H1 (cell line): ENCODE measurements around the gene PGAM2. TPM values are rescaled to one million over a fixed set of nuclear protein-coding genes. Genes with fewer than 3 reads are reported as not detected.

Source experiments
- CTCF ChIA-PET: fragments of 300-600 bp; sonication (Branson Sonifier 250); formaldehyde crosslinking; loops from one replicate; lab custom pipeline; 2021; ENCODE audit not compliant: partially characterized antibody; lab: Charles Lee
- POLR2A ChIA-PET: fragments of 300-600 bp; sonication (Branson Sonifier 250); formaldehyde crosslinking; loops from one replicate; lab custom pipeline; 2021; ENCODE audit warnings: inconsistent platforms; ENCODE audit not compliant: partially characterized antibody; lab: Charles Lee
- DNase-seq, 2 experiments: peaks; one replicate each; pipeline versions ENCODE4 v3.0.0 to v3.0.0-alpha.2; 2010 to 2022; ENCODE audit warnings: low spot score in 2 of 2, low read depth in 1 of 2, mixed read lengths in 1 of 2
- FAIRE-seq: peaks from 2 replicates; lab custom pipeline; 2011; peaks lifted over from hg19 to GRCh38; lab: Jason Lieb, UNC
- H2AFZ ChIP-seq: 2 replicates; pipeline ENCODE4 v1.8.1; 2012; ENCODE audit warnings: low read length, inconsistent platforms
- H2AK5ac ChIP-seq: 2 replicates; pipeline ENCODE4 v1.6.1; 2013; ENCODE audit warnings: low read depth, low read length
- H2BK120ac ChIP-seq: replicated peaks from 2 replicates; pipeline ENCODE3; 2013; ENCODE audit warnings: low read depth, low read length, inconsistent platforms
- H2BK12ac ChIP-seq: 2 replicates; pipeline ENCODE4 v1.6.1; 2013; ENCODE audit warnings: low read depth, low read length
- H2BK15ac ChIP-seq: 2 replicates; pipeline ENCODE4 v1.6.1; 2013; ENCODE audit warnings: low read length
- H2BK20ac ChIP-seq: 2 replicates; pipeline ENCODE4 v1.6.1; 2013; ENCODE audit warnings: low read length
- H2BK5ac ChIP-seq: 2 replicates; pipeline ENCODE4 v1.6.1; 2013; ENCODE audit warnings: low read depth, low read length
- H3K14ac ChIP-seq: 2 replicates; pipeline ENCODE4 v1.6.1; 2013; ENCODE audit warnings: inconsistent platforms; ENCODE audit not compliant: insufficient read length
- H3K18ac ChIP-seq: 2 replicates; pipeline ENCODE4 v1.6.1; 2013; ENCODE audit warnings: low read length; ENCODE audit errors: extremely low read depth
- H3K23ac ChIP-seq: 2 replicates; pipeline ENCODE4 v1.6.1; 2013; ENCODE audit warnings: inconsistent platforms; ENCODE audit not compliant: insufficient read length
- H3K23me2 ChIP-seq: 2 replicates; pipeline ENCODE4 v1.6.1; 2013; ENCODE audit warnings: low read depth, low read length
- H3K27ac ChIP-seq: 2 replicates; pipeline ENCODE4 v1.6.1; 2011; ENCODE audit warnings: low read depth, low read length, inconsistent platforms
- H3K27me3 ChIP-seq, 4 experiments: replicated peaks in 1 of 4; 1 replicate in 1 of 4; 2 replicates in 3 of 4; pipeline versions ENCODE4 v1.6.1 to v1.8.1; 2011 to 2013; ENCODE audit warnings: low read length in 3 of 4, mild to moderate bottlenecking in 3 of 4, inconsistent platforms in 2 of 4, mixed read lengths in 2 of 4, moderate library complexity in 1 of 4; ENCODE audit not compliant: control insufficient read depth in 3 of 4, insufficient read depth in 3 of 4; ENCODE audit errors: extremely low read depth in 1 of 4
- H3K36me3 ChIP-seq, 4 experiments: 2 replicates each; pipeline versions ENCODE4 v1.6.1 to v1.8.1; 2011 to 2013; ENCODE audit warnings: mild to moderate bottlenecking in 4 of 4, low read length in 3 of 4, moderate library complexity in 2 of 4, control low read depth in 1 of 4, inconsistent platforms in 1 of 4; ENCODE audit not compliant: insufficient read depth in 4 of 4, control insufficient read depth in 2 of 4
- H3K4ac ChIP-seq: replicated peaks from 2 replicates; pipeline ENCODE3; 2013; ENCODE audit warnings: low read length, low read depth, mixed read lengths, inconsistent platforms; ENCODE audit not compliant: insufficient read length
- H3K4me1 ChIP-seq, 4 experiments: replicated peaks in 1 of 4; 1 replicate in 1 of 4; 2 replicates in 3 of 4; pipeline versions ENCODE4 v1.6.1 to v1.8.1; 2011 to 2013; ENCODE audit warnings: low read length in 3 of 4, inconsistent platforms in 2 of 4, mixed read lengths in 1 of 4; ENCODE audit not compliant: insufficient read depth in 4 of 4, control insufficient read depth in 3 of 4
- H3K4me2 ChIP-seq, 2 experiments: 2 replicates each; pipeline versions ENCODE4 v1.6.1 to v1.8.1; 2011 to 2013; ENCODE audit warnings: low read depth in 2 of 2, low read length in 2 of 2, control low read depth in 1 of 2, inconsistent platforms in 1 of 2, mild to moderate bottlenecking in 1 of 2; ENCODE audit not compliant: insufficient read depth in 1 of 2
- H3K4me3 ChIP-seq, 4 experiments: fragments of 200-600, 300-600 bp in 1 of 4; sonication (generic), shearing (Covaris generic), sonication (Bioruptor Twin) in 1 of 4; 2 replicates each; pipeline versions ENCODE4 v1.5.1 to v1.8.1; 2011 to 2016; ENCODE audit warnings: low read length in 4 of 4, low read depth in 3 of 4, control low read depth in 2 of 4, inconsistent platforms in 2 of 4, mild to moderate bottlenecking in 2 of 4, mixed read lengths in 1 of 4, moderate library complexity in 1 of 4; ENCODE audit not compliant: insufficient read depth in 2 of 4; ENCODE audit errors: extremely low read depth in 1 of 4
- H3K56ac ChIP-seq: replicated peaks from 2 replicates; pipeline ENCODE3; 2013; ENCODE audit warnings: low read depth, mild to moderate bottlenecking, mixed read lengths, low read length, inconsistent platforms; ENCODE audit not compliant: insufficient read length
- H3K79me1 ChIP-seq: 2 replicates; pipeline ENCODE4 v1.6.1; 2013; ENCODE audit warnings: low read depth, low read length, control low read depth
- H3K79me2 ChIP-seq, 2 experiments: 2 replicates each; pipeline versions ENCODE4 v1.6.1 to v1.8.1; 2012 to 2013; ENCODE audit warnings: low read length in 2 of 2, mild to moderate bottlenecking in 2 of 2, inconsistent platforms in 1 of 2; ENCODE audit not compliant: insufficient read depth in 2 of 2, control insufficient read depth in 1 of 2
- H3K9ac ChIP-seq, 4 experiments: replicated peaks in 1 of 4; 1 replicate in 1 of 4; 2 replicates in 3 of 4; pipeline versions ENCODE4 v1.6.1 to v1.8.1; 2011 to 2013; ENCODE audit warnings: low read depth in 3 of 4, low read length in 3 of 4, control low read depth in 2 of 4, mild to moderate bottlenecking in 2 of 4, moderate library complexity in 2 of 4, inconsistent platforms in 1 of 4; ENCODE audit errors: extremely low read depth in 1 of 4
- H3K9me3 ChIP-seq, 2 experiments: 2 replicates each; pipeline versions ENCODE4 v1.6.1 to v1.8.1; 2012 to 2013; ENCODE audit warnings: mild to moderate bottlenecking in 2 of 2, moderate library complexity in 2 of 2, control low read depth in 1 of 2, inconsistent platforms in 1 of 2, low read depth in 1 of 2, low read length in 1 of 2, mixed read lengths in 1 of 2; ENCODE audit not compliant: insufficient read depth in 2 of 2
- H4K20me1 ChIP-seq, 2 experiments: replicated peaks in 1 of 2; 2 replicates each; pipeline versions ENCODE3 to v1.8.1; 2011 to 2013; ENCODE audit warnings: inconsistent platforms in 2 of 2, low read length in 2 of 2, mild to moderate bottlenecking in 1 of 2; ENCODE audit not compliant: insufficient read depth in 2 of 2, control insufficient read depth in 1 of 2
- H4K5ac ChIP-seq: 2 replicates; pipeline ENCODE4 v1.6.1; 2013; ENCODE audit warnings: low read length, low read depth, mixed read lengths, inconsistent platforms; ENCODE audit not compliant: insufficient read length
- H4K8ac ChIP-seq: 2 replicates; pipeline ENCODE4 v1.8.0; 2013; ENCODE audit warnings: mild to moderate bottlenecking, moderate library complexity, low read length, inconsistent platforms; ENCODE audit not compliant: insufficient read depth; ENCODE audit errors: extremely low read depth
- H4K91ac ChIP-seq: replicated peaks from 2 replicates; pipeline ENCODE3; 2013; ENCODE audit warnings: low read length, mixed read lengths, inconsistent platforms; ENCODE audit not compliant: insufficient read length
- CTCF ChIP-seq, 3 experiments: IDR thresholded peaks; 1 replicate in 2 of 3; 2 replicates in 1 of 3; pipeline versions ENCODE4 v1.5.1 to v1.6.1; 2011; ENCODE audit warnings: low read length in 3 of 3, mild to moderate bottlenecking in 3 of 3, inconsistent platforms in 2 of 3, low read depth in 1 of 3, moderate library complexity in 1 of 3; ENCODE audit not compliant: insufficient read depth in 1 of 3; ENCODE audit errors: control extremely low read depth in 1 of 3
- SAP30 ChIP-seq: fragments of 300-600 bp; sonication (generic); IDR thresholded peaks from 2 replicates; pipeline ENCODE4 v1.7.1; 2012; ENCODE audit warnings: low read length, moderate library complexity, mild to moderate bottlenecking, inconsistent platforms; ENCODE audit not compliant: insufficient read depth, insufficient replicate concordance
- WGBS, 2 experiments: shearing (Covaris generic) in 1 of 2; methylation state at CpG; one replicate each; pipeline versions ENCODE4 v1.1.6 to v1.1.7; 2013 to 2015; ENCODE audit warnings: low lambda C conversion rate in 2 of 2, mixed read lengths in 2 of 2, inconsistent platforms in 1 of 2, low coverage in 1 of 2, missing lambda C conversion rate in 1 of 2; ENCODE audit not compliant: insufficient replicate concordance in 2 of 2, insufficient coverage in 1 of 2, insufficient read length in 1 of 2; ENCODE audit errors: extremely low coverage in 1 of 2, missing lambda C conversion rate in 1 of 2; 5-methylcytosine and 5-hydroxymethylcytosine counted together
- polyA plus RNA-seq, 7 experiments: library from polyadenylated mRNA; depleted of rRNA in 3 of 7; stranded (reverse) in 5 of 7; unstranded in 2 of 7; fragments of >200 nt in 5 of 7; fragments of 200-250 nt in 2 of 7; gene quantifications; 1 replicate in 5 of 7; 2 replicates in 1 of 7; 4 replicates in 1 of 7; pipeline versions ENCODE4 v1.2.1 to v1.2.3, GENCODE V29; 2011 to 2013; ENCODE audit warnings: missing spikeins in 2 of 7, mixed read lengths in 2 of 7
- total RNA-seq: library from RNA; stranded (reverse); fragmentation: NEBNext Ultra II Directional; extraction: Animal tissue kit (Norgen Biotek cat#: 25700); gene quantifications from 2 replicates; pipeline ENCODE4 v1.2.1, GENCODE V29; 2021

PGAM2 gene
- total and polyA plus RNA-seq, 2 of the 8 experiments (the other 6 are each of a cell fraction or from before 2014, with no cell fraction given): 2.1 to 2.9 TPM

GRCh38 chr7:44052771-44053365 is 12.5 kb downstream of the PGAM2 start:
- Histone ChIP-seq H3K9ac (no peak overlapping the region), H3K4me3 (no peak overlapping the region), H4K5ac (no peak overlapping the region), H2BK5ac (no peak overlapping the region), H3K79me2 (no peaks in the 10 kb centered on the region), H3K4me2 (no peak overlapping the region), H2BK15ac (no peak overlapping the region), H3K18ac (no peak overlapping the region), H3K4ac (no peak overlapping the region), H2BK120ac (no peak overlapping the region), H3K9me3 (no peaks in the 10 kb centered on the region), H4K20me1 (peaks cover 4 to 14% of the 10 kb centered on the region in 2 experiments), H3K27me3 (no peaks in the 10 kb centered on the region), H4K91ac (no peak overlapping the region), H2BK20ac (no peak overlapping the region), H2AK5ac (no peak overlapping the region), H3K56ac (no peak overlapping the region), H2AFZ (no peak overlapping the region), H3K14ac (no peak overlapping the region), H4K8ac (no peak overlapping the region), H3K23ac (no peak overlapping the region), H3K27ac (no peak overlapping the region), H3K4me1 (no peaks in the 10 kb centered on the region), H3K79me1 (peaks cover 2% of the 10 kb centered on the region; the same call in 1 of the 2 replicates), H3K36me3 (peaks cover 0 to 37% (median 16%) of the 10 kb centered on the region in 4 experiments; a peak in 6 of 8 replicates), H2BK12ac (no peak overlapping the region), H3K23me2 (no peaks in the 10 kb centered on the region)
- TF ChIP-seq CTCF (IDR thresholded peaks at IDR 0.05; ENCODE audit: control extremely low read depth in 1 of 3, insufficient read depth in 1 of 3, low read depth in 1 of 3, low read length in 3 of 3): peak in 1 of 3 experiments; percentile 3; a peak in 1 of 4 replicates
- no peak for TF ChIP-seq SAP30
- ChIA-PET POLR2A (interaction anchor here (3.7 kb wide), 1 partner anchor 10 kb away, joined by 12 read pairs; no protein-coding TSS in a partner anchor), CTCF (interaction anchor here (0.6 to 1.9 kb wide), 4 partner anchors 9 to 80 kb away, joined by 3 to 5 read pairs (median 4); no protein-coding TSS in a partner anchor)
- 88% methylated on average over 12 of the region's 12 CpGs; no CpG with 5 or more reads in 1 of the 2 experiments for WGBS, 2 experiments
- FAIRE-seq: no peak
- DNase-seq: no peak
